CD4-positive, alpha-beta memory T cell (primary cell): ENCODE results near the gene PRXL2A. TPM values are rescaled to one million over a fixed set of nuclear protein-coding genes. Genes with fewer than 3 reads are reported as not detected.
A peak's percentile ranks its signal among the peaks of the same experiment; 100 is the strongest.

Source experiments
- CTCF ChIA-PET: fragments of 350-600 bp; sonication (Branson Sonifier 250); formaldehyde crosslinking; loops from one replicate; lab custom pipeline; 2021; ENCODE audit warnings: inconsistent platforms; ENCODE audit not compliant: partially characterized antibody; lab: Charles Lee
- POLR2A ChIA-PET: fragments of 350-600 bp; sonication (Branson Sonifier 250); formaldehyde crosslinking; loops from one replicate; lab custom pipeline; 2021; ENCODE audit not compliant: partially characterized antibody; lab: Charles Lee
- DNase-seq, 5 donors: peaks; one replicate each; pipeline versions ENCODE4 v3.0.0 to v3.0.0-alpha.2; 2020 to 2022; ENCODE audit warnings: mixed read lengths in 1 of 5
- H3K27ac ChIP-seq: one replicate; pipeline ENCODE4 v1.7.0; 2013; ENCODE audit warnings: low read depth, low read length
- H3K27me3 ChIP-seq: 2 replicates; pipeline ENCODE4 v1.7.0; 2013; ENCODE audit warnings: mild to moderate bottlenecking, low read length, moderate library complexity; ENCODE audit not compliant: insufficient read depth
- H3K36me3 ChIP-seq: 2 replicates; pipeline ENCODE4 v1.7.0; 2013; ENCODE audit warnings: mild to moderate bottlenecking, low read length, moderate library complexity; ENCODE audit not compliant: insufficient read depth
- H3K4me1 ChIP-seq: 2 replicates; pipeline ENCODE4 v1.7.0; 2013; ENCODE audit warnings: mild to moderate bottlenecking, low read length, moderate library complexity; ENCODE audit not compliant: insufficient read depth
- H3K4me3 ChIP-seq, 2 donors: one replicate each; pipeline ENCODE4 v1.7.0; 2013; ENCODE audit warnings: low read length in 2 of 2, mild to moderate bottlenecking in 1 of 2
- H3K9me3 ChIP-seq, 2 donors: one replicate each; pipeline ENCODE4 v1.7.0; 2013; ENCODE audit warnings: low read length in 2 of 2, control low read depth in 1 of 2; ENCODE audit not compliant: control insufficient read depth in 1 of 2
- H3K27ac Mint-ChIP-seq, 7 donors: one replicate each; pipeline ENCODE4 v1.8.0; 2020 to 2021; ENCODE audit warnings: mixed read lengths in 7 of 7, mild to moderate bottlenecking in 6 of 7, inconsistent platforms in 3 of 7, moderate library complexity in 3 of 7
- H3K27me3 Mint-ChIP-seq, 2 donors: one replicate each; pipeline ENCODE4 v1.8.0; 2020 to 2021; ENCODE audit warnings: mixed read lengths in 2 of 2
- H3K36me3 Mint-ChIP-seq, 2 donors: one replicate each; pipeline ENCODE4 v1.8.0; 2020 to 2021; ENCODE audit warnings: mixed read lengths in 2 of 2, inconsistent platforms in 1 of 2, mild to moderate bottlenecking in 1 of 2
- H3K4me1 Mint-ChIP-seq, 4 donors: one replicate each; pipeline ENCODE4 v1.8.0; 2020 to 2021; ENCODE audit warnings: mixed read lengths in 4 of 4, mild to moderate bottlenecking in 1 of 4
- H3K4me3 Mint-ChIP-seq, 8 donors: one replicate each; pipeline ENCODE4 v1.8.0; 2020 to 2021; ENCODE audit warnings: mixed read lengths in 8 of 8, mild to moderate bottlenecking in 7 of 8, moderate library complexity in 6 of 8, inconsistent platforms in 3 of 8
- H3K9me3 Mint-ChIP-seq, 8 donors: one replicate each; pipeline ENCODE4 v1.8.0; 2020 to 2021; ENCODE audit warnings: mixed read lengths in 8 of 8, mild to moderate bottlenecking in 5 of 8, inconsistent platforms in 3 of 8, moderate library complexity in 1 of 8
- intact Hi-C: fragments of 100-400 bp; cut with micrococcal nuclease; formaldehyde crosslinking; loops from one replicate; pipeline ENCODE4 v1.15.1; 2023
- polyA plus RNA-seq, 2 donors: library from polyadenylated mRNA; unstranded; fragments of 300-500 nt; fragmentation: Illumina TruSeq; gene quantifications; one replicate each; pipeline ENCODE4 v1.2.3, GENCODE V29; 2021
- total RNA-seq, 2 experiments: library from RNA; stranded (reverse); gene quantifications; one replicate each; pipeline ENCODE4 v1.2.3, GENCODE V29; 2021

Gene PRXL2A
- total and polyA plus RNA-seq, 4 experiments from 2014 or later = 3.6 to 6.0 (median 4.2) TPM

- H3K4me1 Mint-ChIP-seq = peaks cover 36 to 55% (median 43%) of the 10 kb centered on the region in 4 donors
- no peaks in the 10 kb centered on the region for H3K27me3 ChIP-seq
- H3K27ac Mint-ChIP-seq = peak overlapping the region; percentile 93 to 100 (median 96)
- H3K27ac ChIP-seq = peak overlapping the region; percentile 83
- intact Hi-C loops = loop anchor here (1.0 to 5.0 kb wide), 4 partner anchors 9 to 247 kb away; partner anchors contain the start of gene ANXA11
- H3K27me3 Mint-ChIP-seq = no peaks in the 10 kb centered on the region
- no peaks in the 10 kb centered on the region for H3K9me3 ChIP-seq
- POLR2A ChIA-PET = interaction anchor here (1.8 to 31.9 kb wide), 4 partner anchors 13 to 57 kb away, joined by 5 to 906 read pairs (median 656); no protein-coding TSS in a partner anchor
- peak overlapping the region; percentile 90 to 100 (median 98) for H3K4me3 Mint-ChIP-seq
- peak in 1 of 5 donors; percentile 53 for DNase-seq
- H3K36me3 ChIP-seq = no peaks in the 10 kb centered on the region
- H3K9me3 Mint-ChIP-seq = no peaks in the 10 kb centered on the region
- peaks cover 39% of the 10 kb centered on the region for H3K4me1 ChIP-seq
- CTCF ChIA-PET = interaction anchor here (0.6 to 15.9 kb wide), 3 partner anchors 9 to 51 kb away, joined by 3 to 814 read pairs (median 4); no protein-coding TSS in a partner anchor
- peak overlapping the region; percentile 70 to 76 for H3K4me3 ChIP-seq
- peaks cover 15 to 26% of the 10 kb centered on the region in 2 donors for H3K36me3 Mint-ChIP-seq
These were observed 46.4 kb downstream of the PRXL2A start for GRCh38 chr10:80454513-80455460.

DNA sequence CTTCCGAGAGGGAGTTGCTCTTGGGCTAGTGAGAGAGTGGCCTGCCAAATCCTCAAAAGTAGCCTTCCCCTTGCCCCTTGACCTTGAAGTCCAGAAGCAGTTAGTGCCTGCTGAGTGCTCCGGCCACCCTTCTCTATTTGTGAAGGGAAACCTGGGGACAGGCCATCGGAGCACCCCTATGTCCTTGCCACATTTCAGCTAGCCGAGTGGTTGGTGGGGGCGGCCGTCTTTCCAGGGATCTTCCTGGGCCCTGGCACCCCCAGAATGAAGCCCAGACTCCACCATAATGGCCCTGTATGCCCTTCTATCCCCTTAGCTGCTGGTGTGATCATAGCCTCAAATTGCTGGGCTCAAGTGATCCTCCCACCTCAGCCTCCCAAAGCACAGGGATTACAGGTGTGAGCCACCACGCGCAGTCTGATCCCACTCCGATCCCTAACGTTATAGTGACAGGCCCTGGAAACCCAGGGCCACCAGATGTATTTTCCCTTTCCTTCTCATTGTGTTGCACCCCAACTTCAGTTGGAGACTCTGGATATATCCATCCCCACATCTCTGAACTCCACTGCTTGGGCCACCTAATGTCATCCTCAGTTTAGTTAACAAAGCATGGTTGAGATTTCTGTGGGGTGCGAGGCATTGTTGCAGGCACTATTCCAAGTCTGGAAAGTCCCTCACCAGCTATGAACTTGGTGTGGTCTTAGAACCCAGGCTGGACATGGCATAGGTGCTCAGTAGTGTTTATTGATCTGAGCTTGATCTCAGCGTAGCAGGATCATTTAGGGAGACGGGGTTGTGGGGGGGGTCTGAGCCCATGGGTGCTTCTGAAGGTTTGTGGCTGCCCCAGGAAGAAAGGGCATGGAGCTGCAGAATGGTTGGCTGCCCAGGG lies 47.4 kb downstream of the PRXL2A start:
- peaks cover 45 to 64% (median 52%) of the 10 kb centered on the region in 4 donors for H3K4me1 Mint-ChIP-seq
- peaks cover 15 to 26% of the 10 kb centered on the region in 2 donors for H3K36me3 Mint-ChIP-seq
- POLR2A ChIA-PET = interaction anchor here (1.7 to 31.9 kb wide), 5 partner anchors 13 to 71 kb away, joined by 5 to 906 read pairs (median 598); no protein-coding TSS in a partner anchor
- Histone ChIP-seq H3K4me1 (peaks cover 48% of the 10 kb centered on the region), H3K27ac (peak overlapping the region; percentile 83), H3K9me3 (no peaks in the 10 kb centered on the region), H3K4me3 (peak overlapping the region; percentile 70 to 76), H3K36me3 (no peaks in the 10 kb centered on the region), H3K27me3 (no peaks in the 10 kb centered on the region)
- DNase-seq = peak in 1 of 5 donors; percentile 60
- intact Hi-C loops = loop anchor here (1.0 kb wide), 1 partner anchor 10 kb away; no protein-coding TSS in a partner anchor
- H3K27me3 Mint-ChIP-seq = no peaks in the 10 kb centered on the region
- H3K9me3 Mint-ChIP-seq = no peaks in the 10 kb centered on the region
- peak overlapping the region; percentile 90 to 100 (median 98) for H3K4me3 Mint-ChIP-seq
- CTCF ChIA-PET = interaction anchor here (0.9 to 20.7 kb wide), 6 partner anchors 11 to 50 kb away, joined by 3 to 814 read pairs (median 156); no protein-coding TSS in a partner anchor
- peak overlapping the region; percentile 93 to 100 (median 96) for H3K27ac Mint-ChIP-seq

GRCh38 chr10:80457554-80458262 lies 49.4 kb downstream of the PRXL2A start:
- DNase-seq = no peak
- Mint-ChIP-seq H3K27ac (peak overlapping the region; percentile 93 to 100 (median 96)), H3K4me1 (peaks cover 64 to 84% (median 71%) of the 10 kb centered on the region in 4 donors), H3K9me3 (no peaks in the 10 kb centered on the region), H3K4me3 (peak overlapping the region; percentile 90 to 100 (median 98)), H3K27me3 (no peaks in the 10 kb centered on the region), H3K36me3 (peaks cover 15 to 36% of the 10 kb centered on the region in 2 donors)
- Histone ChIP-seq H3K4me1 (peaks cover 68% of the 10 kb centered on the region), H3K27ac (peak overlapping the region; percentile 83), H3K4me3 (peak overlapping the region; percentile 58 to 76), H3K36me3 (no peaks in the 10 kb centered on the region), H3K9me3 (no peaks in the 10 kb centered on the region), H3K27me3 (no peaks in the 10 kb centered on the region)
- intact Hi-C loops = no loop called here
- POLR2A ChIA-PET = interaction anchor here (1.7 to 31.9 kb wide), 5 partner anchors 4 to 69 kb away, joined by 5 to 906 read pairs (median 598); partner anchors contain the start of gene TSPAN14
- CTCF ChIA-PET = interaction anchor here (1.3 to 20.7 kb wide), 5 partner anchors 11 to 46 kb away, joined by 4 to 516 read pairs (median 74); no protein-coding TSS in a partner anchor

DNA sequence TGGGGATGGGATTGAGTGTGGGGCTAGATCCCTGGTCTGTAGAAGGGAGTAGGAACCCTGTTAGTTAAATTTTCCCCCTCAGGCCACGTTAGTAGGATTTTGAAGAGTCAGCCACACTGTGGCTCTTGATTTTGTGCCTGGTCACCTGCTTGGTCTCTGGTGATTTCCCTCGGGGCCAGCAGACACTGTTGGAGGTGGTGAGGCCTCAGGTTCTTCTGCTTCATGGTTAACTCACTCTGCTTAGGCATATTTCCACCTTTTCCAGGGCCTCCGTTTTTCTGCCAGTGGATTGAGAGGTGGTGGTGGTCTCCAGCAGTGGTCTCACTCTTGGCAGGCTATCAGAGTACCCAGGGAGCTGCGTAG lies 49.9 kb downstream of the PRXL2A start:
- peak overlapping the region; percentile 90 to 100 (median 98) for H3K4me3 Mint-ChIP-seq
- H3K36me3 Mint-ChIP-seq = peaks cover 16 to 36% of the 10 kb centered on the region in 2 donors
- Histone ChIP-seq H3K9me3 (no peaks in the 10 kb centered on the region), H3K4me1 (peaks cover 74% of the 10 kb centered on the region), H3K36me3 (no peaks in the 10 kb centered on the region), H3K27ac (peak overlapping the region; percentile 83), H3K4me3 (peak overlapping the region; percentile 58 to 76), H3K27me3 (no peaks in the 10 kb centered on the region)
- H3K9me3 Mint-ChIP-seq = no peaks in the 10 kb centered on the region
- no peaks in the 10 kb centered on the region for H3K27me3 Mint-ChIP-seq
- peak overlapping the region; percentile 93 to 100 (median 96) for H3K27ac Mint-ChIP-seq
- intact Hi-C loops = no loop called here
- ChIA-PET CTCF (interaction anchor here (1.2 to 20.7 kb wide), 6 partner anchors 11 to 46 kb away, joined by 7 to 516 read pairs (median 96); no protein-coding TSS in a partner anchor), POLR2A (interaction anchor here (1.4 to 31.9 kb wide), 6 partner anchors 5 to 78 kb away, joined by 4 to 906 read pairs (median 598); partner anchors contain the start of gene TSPAN14)
- peaks cover 65 to 88% (median 73%) of the 10 kb centered on the region in 4 donors for H3K4me1 Mint-ChIP-seq
- no peak for DNase-seq

- H3K27me3 Mint-ChIP-seq = no peaks in the 10 kb centered on the region
- H3K4me3 ChIP-seq = peak overlapping the region; percentile 15 to 76
- H3K9me3 ChIP-seq = no peaks in the 10 kb centered on the region
- no peaks in the 10 kb centered on the region for H3K36me3 ChIP-seq
- H3K36me3 Mint-ChIP-seq = peaks cover 20 to 38% of the 10 kb centered on the region in 2 donors
- H3K27me3 ChIP-seq = no peaks in the 10 kb centered on the region
- POLR2A ChIA-PET = interaction anchor here (0.8 to 31.9 kb wide), 8 partner anchors 5 to 81 kb away, joined by 3 to 906 read pairs (median 302); partner anchors contain the start of gene TSPAN14
- H3K4me1 Mint-ChIP-seq = peaks cover 65 to 88% (median 73%) of the 10 kb centered on the region in 4 donors
- peak overlapping the region; percentile 83 for H3K27ac ChIP-seq
- peaks cover 78% of the 10 kb centered on the region for H3K4me1 ChIP-seq
- peak overlapping the region; percentile 90 to 100 (median 98) for H3K4me3 Mint-ChIP-seq
- peak overlapping the region; percentile 88 to 100 (median 96) for H3K27ac Mint-ChIP-seq
- CTCF ChIA-PET = interaction anchor here (0.6 to 20.7 kb wide), 10 partner anchors 8 to 1469 kb away, joined by 3 to 516 read pairs (median 12); no protein-coding TSS in a partner anchor
- intact Hi-C loops = loop anchor here (1.0 kb wide), 1 partner anchor 10 kb away; no protein-coding TSS in a partner anchor
- DNase-seq = no peak
- no peaks in the 10 kb centered on the region for H3K9me3 Mint-ChIP-seq
These were observed 50.3 kb downstream of the PRXL2A start for GRCh38 chr10:80458638-80459037.
